Measurements from ENCODE around the gene TICRR. TPM values are rescaled to one million over a fixed set of nuclear protein-coding genes. Genes with fewer than 3 reads are reported as not detected.
"Not testable (repeated sequence)": the region's sequence is repeated elsewhere in the genome, so short reads cannot be mapped to it uniquely, and the experiment has no call there.

The TICRR gene
- total RNA-seq, 1 donor from 2014 or later, result 19.6 TPM

GRCh38 chr15:89569090-89569745, 6.1 kb upstream of the TICRR start:
- intact Hi-C loops (cut with micrococcal nuclease), result no loop called here

- intact Hi-C loops (cut with micrococcal nuclease), result loop anchor here (1.0 to 10.0 kb wide), 3 partner anchors 242 to 521 kb away; partner anchors contain the start of genes FANCI and POLG
Observed at GRCh38 chr15:89575656-89576416, 567 bp downstream of the TICRR start.

GRCh38 chr15:89576417-89576773, 1.1 kb downstream of the TICRR start:
- intact Hi-C loops (cut with micrococcal nuclease), result loop anchor here (5.0 to 10.0 kb wide), 2 partner anchors 332 to 521 kb away; partner anchors contain the start of gene FANCI

- intact Hi-C loops (cut with micrococcal nuclease), result loop anchor here (5.0 to 10.0 kb wide), 2 partner anchors 333 to 520 kb away; partner anchors contain the start of gene FANCI
Observed at GRCh38 chr15:89577776-89578115, 2.5 kb downstream of the TICRR start.

GRCh38 chr15:89578146-89578545, 2.9 kb downstream of the TICRR start:
- intact Hi-C loops (cut with micrococcal nuclease), result loop anchor here (5.0 to 10.0 kb wide), 2 partner anchors 333 to 519 kb away; partner anchors contain the start of gene FANCI

- intact Hi-C loops (cut with micrococcal nuclease), result not testable (repeated sequence)
Observed at GRCh38 chr15:89580747-89581146, 5.5 kb downstream of the TICRR start.

GRCh38 chr15:89586651-89587050, 11.4 kb downstream of the TICRR start:
- intact Hi-C loops (cut with micrococcal nuclease), result no loop called here

GRCh38 chr15:89587955-89588354, 12.7 kb downstream of the TICRR start:
- intact Hi-C loops (cut with micrococcal nuclease), result no loop called here

- intact Hi-C loops (cut with micrococcal nuclease), result no loop called here
Observed at GRCh38 chr15:89591834-89592233, 16.6 kb downstream of the TICRR start.

- intact Hi-C loops (cut with micrococcal nuclease), result no loop called here
Observed at GRCh38 chr15:89593018-89593417, 17.7 kb downstream of the TICRR start.

- intact Hi-C loops (cut with micrococcal nuclease), result no loop called here
Observed at GRCh38 chr15:89599021-89599420, 23.8 kb downstream of the TICRR start.

GRCh38 chr15:89611317-89611716, 36.0 kb downstream of the TICRR start:
- intact Hi-C loops (cut with micrococcal nuclease), result no loop called here

- intact Hi-C loops (cut with micrococcal nuclease), result no loop called here
Observed at GRCh38 chr15:89613031-89613430, 37.8 kb downstream of the TICRR start.

GRCh38 chr15:89614164-89614563, 38.9 kb downstream of the TICRR start:
- intact Hi-C loops (cut with micrococcal nuclease), result no loop called here

- intact Hi-C loops (cut with micrococcal nuclease), result no loop called here
Observed at GRCh38 chr15:89615135-89615534, 39.9 kb downstream of the TICRR start.

GRCh38 chr15:89616228-89616627, 41.0 kb downstream of the TICRR start:
- intact Hi-C loops (cut with micrococcal nuclease), result no loop called here

- intact Hi-C loops (cut with micrococcal nuclease), result no loop called here
Observed at GRCh38 chr15:89621547-89621946, 46.3 kb downstream of the TICRR start.

GRCh38 chr15:89623165-89623564, 47.9 kb downstream of the TICRR start:
- intact Hi-C loops (cut with micrococcal nuclease), result no loop called here

- intact Hi-C loops (cut with micrococcal nuclease), result no loop called here
Observed at GRCh38 chr15:89625716-89626115, 50.4 kb downstream of the TICRR start.

- intact Hi-C loops (cut with micrococcal nuclease), result no loop called here
Observed at GRCh38 chr15:89627256-89627970, 52.1 kb downstream of the TICRR start.

- intact Hi-C loops (cut with micrococcal nuclease), result no loop called here
Observed at GRCh38 chr15:89628301-89628700, 53.0 kb downstream of the TICRR start.
